GM21786 (cell line): Measurements from ENCODE around the gene TMPRSS11B.
"Not testable (repeated sequence)": the region's sequence is repeated elsewhere in the genome, so short reads cannot be mapped to it uniquely, and the experiment has no call there.

Experiments used
- ATAC-seq: cut with Tn5 transposase; IDR thresholded peaks from one replicate; pipeline ENCODE4 v1.9.1; 2021; ENCODE audit not compliant: unreplicated experiment

The TMPRSS11B gene

GRCh38 chr4:68245594-68245993 lies at the start of gene TMPRSS11B:
Gene TMPRSS11B (minus strand): TSS chr4:68245694. CDS start chr4:68245558, 136 bp downstream.
- ATAC-seq = no peak

GRCh38 chr4:68291256-68291655 lies 45.8 kb upstream of the TMPRSS11B start:
- no peak for ATAC-seq

DNA sequence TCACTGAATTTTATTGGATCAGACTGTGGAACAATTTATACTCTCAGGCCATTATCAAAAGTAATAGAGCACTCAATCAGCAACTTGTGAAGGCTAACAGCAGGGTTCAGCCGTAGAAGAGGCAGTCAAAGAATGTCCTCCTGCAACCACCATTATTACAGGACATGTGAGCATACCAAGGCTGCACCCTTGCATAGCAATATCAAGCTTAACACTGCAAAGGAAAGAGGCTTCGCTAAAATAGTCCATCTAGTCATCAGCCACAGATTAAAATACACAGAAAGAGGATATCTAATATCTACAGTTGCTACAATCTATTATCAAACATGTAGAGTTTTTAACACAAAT lies 42.9 kb upstream of the TMPRSS11B start:
- no peak for ATAC-seq

DNA sequence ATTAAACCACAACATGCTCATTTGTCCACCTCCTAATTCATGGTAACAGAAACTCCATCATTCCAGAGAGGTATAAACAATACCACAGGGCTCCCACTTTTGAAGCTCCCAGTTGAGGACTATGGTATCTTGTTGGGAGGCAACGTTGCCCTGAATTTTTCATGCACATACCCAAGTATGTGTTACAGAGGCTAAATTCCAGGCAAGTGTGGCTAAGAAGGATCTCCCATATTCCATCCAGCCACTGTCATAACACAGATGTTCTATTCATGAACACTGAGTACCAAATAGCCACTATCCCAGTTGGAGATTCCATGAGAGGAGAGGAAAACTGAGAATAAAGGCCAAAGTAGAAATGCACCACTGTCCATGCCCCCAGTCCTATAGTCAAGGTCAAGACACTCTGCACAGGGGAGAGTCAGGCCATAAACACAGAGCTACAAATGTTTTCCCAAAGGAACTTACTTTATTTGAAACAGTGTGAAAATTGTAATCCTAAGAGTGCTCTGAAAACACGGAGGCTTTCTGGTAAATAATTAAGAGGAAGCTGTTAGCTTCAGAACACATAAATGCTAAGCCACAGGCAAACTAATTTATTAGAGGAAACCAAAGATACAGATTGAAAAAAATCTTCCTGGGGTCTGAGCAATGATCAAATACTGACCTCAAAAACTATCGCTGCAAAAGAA lies 42.4 kb upstream of the TMPRSS11B start:
- no peak for ATAC-seq

DNA sequence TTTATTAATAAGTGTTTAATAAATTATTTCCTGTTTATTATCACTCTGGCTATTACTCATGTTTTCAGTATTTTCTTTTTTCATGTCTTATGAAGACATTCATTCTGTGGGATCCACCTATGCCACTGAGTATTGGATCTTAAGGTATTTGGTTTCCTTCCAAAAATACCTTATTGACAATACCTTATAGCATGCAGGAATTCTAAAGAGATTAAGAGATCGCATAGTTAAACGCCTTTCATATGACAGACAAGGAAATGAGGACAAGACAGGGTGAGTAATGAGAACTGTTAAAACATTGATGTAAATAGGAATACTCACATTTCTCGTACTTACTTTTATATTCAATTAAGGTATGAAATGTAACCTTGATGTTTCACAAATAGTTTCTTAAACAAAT lies 38.2 kb upstream of the TMPRSS11B start:
- ATAC-seq = no peak

DNA sequence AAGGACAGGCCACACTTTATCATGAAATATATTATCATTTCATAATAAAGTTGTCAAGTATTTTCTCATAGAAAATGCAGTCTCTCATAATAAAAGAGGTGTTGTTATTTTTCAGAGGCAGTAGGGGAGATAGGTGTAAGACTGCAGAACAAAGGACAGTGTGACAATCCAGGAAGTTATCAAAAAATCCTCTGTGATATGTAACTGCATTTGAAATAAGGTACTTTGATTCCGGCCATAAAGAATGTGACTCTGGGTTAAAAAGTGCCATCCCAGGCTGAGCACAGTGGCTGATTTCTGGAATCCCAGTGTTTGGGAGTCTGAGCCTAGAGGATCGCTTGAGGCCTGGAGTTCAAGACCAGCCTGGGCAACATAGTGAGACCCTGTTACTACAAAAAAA lies 37.6 kb upstream of the TMPRSS11B start:
- no peak for ATAC-seq

DNA sequence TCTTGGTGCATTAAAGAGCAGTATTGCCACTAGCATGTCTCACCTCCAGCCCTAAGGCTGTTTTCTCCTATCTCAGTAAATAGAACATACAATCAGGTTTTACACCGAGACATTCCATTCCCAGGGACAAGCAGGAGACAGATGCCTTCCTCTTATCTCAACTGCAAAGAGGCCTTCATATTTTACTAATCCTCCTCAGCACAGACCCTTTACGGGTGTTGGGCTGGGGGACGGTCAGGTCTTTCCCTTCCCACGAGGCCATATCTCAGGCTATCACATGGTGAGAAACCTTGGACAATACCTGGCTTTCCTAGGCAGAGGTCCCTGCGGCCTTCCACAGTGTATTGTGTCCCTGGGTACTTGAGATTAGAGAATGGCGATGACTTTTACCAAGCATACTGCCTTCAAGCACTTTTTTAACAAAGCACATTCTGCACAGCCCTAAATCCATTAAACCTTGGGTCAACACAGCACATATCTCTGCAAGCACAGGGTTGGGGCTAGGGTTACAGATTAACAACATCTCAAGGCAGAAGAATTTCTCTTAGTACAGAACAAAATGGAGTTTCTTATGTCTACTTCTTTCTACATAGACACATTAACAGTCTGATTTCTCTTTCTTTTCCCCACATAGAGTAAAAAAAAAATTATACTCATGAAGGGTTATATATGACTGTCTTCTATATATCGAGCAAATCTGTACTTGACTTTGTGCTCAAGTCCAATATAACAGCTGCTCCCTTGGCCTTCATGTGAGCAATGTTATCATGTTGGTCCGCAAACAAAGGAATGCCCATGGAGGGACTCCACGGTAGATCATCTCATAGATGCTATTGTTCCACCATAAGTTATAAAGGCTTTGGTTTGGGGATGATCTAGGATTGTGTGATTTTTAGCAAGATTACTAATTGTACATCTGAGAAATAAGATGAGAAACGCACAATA lies 36.6 kb upstream of the TMPRSS11B start:
- not testable (repeated sequence) for ATAC-seq

DNA sequence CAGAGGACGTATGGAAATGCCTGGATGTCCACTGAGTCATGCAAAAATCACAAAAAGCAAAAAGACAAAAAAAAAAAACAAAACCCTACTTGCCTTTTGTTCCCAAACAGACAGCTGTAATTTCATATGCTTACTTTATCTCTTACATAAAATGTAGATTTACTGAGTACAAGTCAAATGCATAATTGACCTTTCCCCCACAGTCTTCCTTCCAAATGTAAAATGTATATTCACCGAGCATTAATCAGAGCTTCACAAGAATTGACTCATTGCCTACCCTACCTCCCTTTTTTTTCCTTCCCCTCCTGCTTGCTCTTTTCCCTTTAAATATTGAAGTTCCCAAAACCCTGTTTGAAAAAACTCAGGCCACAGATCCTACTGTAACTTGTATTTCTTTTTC lies 32.5 kb upstream of the TMPRSS11B start:
- ATAC-seq = no peak

GRCh38 chr4:68277627-68278026 lies 32.1 kb upstream of the TMPRSS11B start:
- ATAC-seq = no peak

- peak; percentile 44 for ATAC-seq
Observed at GRCh38 chr4:68272860-68273259, 27.4 kb upstream of the TMPRSS11B start.

DNA sequence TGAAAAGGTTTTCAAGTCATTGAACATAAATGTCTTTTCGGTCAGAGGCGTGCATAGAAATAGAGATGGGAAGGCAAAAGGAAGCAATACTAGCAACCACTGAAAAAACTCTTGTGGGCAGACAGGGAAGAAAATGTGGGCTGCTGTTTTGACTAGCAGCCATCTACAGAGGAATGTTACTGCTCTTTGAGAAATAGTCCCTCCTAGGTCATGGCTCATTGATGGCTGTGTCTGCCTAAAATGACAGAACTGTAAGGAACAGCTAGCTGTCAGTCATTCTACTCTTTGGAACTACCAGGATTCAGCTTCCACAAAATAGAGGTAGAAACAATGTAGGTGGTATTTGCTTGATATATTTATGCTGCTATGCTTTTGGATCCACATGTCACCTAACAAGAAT lies 26.9 kb upstream of the TMPRSS11B start:
- peak; percentile 42 for ATAC-seq

- peak; percentile 50 for ATAC-seq
Observed at GRCh38 chr4:68271851-68272357, 26.4 kb upstream of the TMPRSS11B start.

- ATAC-seq = no peak
Observed at GRCh38 chr4:68267433-68267944, 22.0 kb upstream of the TMPRSS11B start.

GRCh38 chr4:68264875-68265565 lies 19.5 kb upstream of the TMPRSS11B start:
- ATAC-seq = no peak

DNA sequence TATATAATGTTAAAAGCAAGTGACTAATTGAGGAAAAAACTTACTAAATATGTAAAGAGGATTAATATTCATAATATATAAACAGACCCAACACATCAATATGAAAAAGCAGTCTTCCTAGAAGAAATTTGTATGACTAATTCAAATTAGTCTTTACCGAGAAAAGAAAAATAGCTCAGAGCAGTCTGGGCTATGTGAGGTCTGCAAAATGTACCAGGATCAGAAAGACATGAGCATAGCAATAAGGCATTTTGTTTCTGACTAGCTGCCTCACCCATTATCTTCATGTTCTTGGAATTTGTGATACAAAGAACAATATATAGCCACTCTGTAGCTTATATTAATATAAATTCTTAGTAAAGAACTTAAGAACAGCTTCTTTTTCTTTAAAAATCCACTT lies 13.7 kb upstream of the TMPRSS11B start:
- no peak for ATAC-seq

DNA sequence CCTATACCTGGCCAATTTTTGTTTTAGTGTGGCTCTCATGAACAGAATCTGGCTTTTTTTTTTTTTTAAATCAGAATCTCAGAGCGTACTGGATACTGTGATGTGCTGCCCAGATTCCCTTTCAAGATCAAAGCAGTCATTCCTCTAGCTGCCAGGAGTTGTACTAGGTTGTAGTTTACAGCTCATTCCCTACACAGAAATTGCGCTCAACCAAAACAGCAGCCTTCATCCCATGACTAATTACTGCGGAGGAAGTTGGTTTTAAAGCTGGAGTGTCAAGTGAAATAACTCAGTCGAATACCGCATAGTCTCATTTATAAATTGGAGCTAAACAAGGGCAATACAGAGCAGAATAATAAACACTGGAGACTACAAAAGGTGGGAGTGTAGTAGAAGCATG lies 12.2 kb upstream of the TMPRSS11B start:
- ATAC-seq = no peak

- no peak for ATAC-seq
Observed at GRCh38 chr4:68256284-68256683, 10.8 kb upstream of the TMPRSS11B start.

- ATAC-seq = no peak
Observed at GRCh38 chr4:68250151-68250930, 4.8 kb upstream of the TMPRSS11B start.

DNA sequence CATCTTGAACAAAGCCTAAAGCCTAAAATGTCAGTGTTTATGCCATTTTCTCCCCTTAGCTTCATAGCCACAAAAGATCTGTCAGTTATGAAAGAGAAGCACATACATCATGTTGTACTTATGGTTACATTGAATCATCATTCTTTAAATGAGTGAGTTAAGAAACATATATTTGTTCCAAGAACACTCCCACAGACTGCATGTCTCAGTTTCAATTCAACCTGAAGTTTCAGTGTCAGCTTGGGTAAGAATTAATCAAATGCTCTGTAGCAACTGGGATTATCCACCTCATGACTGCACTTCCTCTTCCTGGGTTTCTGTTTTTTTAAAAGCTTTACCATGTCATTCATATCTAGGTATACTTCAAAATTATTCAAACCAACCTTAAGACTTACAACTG lies 3.9 kb upstream of the TMPRSS11B start:
- peak; percentile 80 for ATAC-seq

DNA sequence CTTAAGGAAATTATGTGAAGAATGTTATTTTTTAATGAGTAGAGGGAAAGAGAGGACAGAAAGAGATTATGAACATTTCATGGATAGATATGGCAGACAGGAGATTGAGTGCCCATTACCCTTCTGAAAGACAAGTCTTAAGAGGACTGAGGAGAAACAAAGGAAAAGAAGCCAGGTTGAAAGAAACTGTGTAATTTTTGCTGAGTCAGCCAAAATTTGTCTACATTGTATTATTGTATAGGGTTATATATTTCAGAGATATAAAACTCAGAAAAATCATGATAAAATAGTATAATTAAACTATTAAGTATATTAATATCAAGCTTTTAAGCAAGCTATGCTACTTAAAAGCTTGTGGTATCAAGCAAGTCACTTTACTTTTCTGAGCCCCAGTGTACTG lies 4.9 kb downstream of the TMPRSS11B start:
- ATAC-seq = no peak
